Panc1 (cell line): ENCODE data around the gene MEGF10. TPM values are rescaled to one million over a fixed set of nuclear protein-coding genes. Genes with fewer than 3 reads are reported as not detected.
"Not testable (repeated sequence)": the region's sequence is repeated elsewhere in the genome, so short reads cannot be mapped to it uniquely, and the experiment has no call there.

Source experiments
- ATAC-seq: fragments of 200-7000 bp; cut with Tn5 transposase; 2 replicates; pipeline ENCODE4 v1.9.1; 2020; ENCODE audit warnings: mild to moderate bottlenecking, moderate library complexity
- BruUV-seq: library from RNA; stranded (reverse); fragments of 400-500 nt; replicated peaks from 2 replicates; lab custom pipeline; 2021; lab: Mats Ljungman, UMichigan
- CTCF ChIA-PET: fragments of 300-600 bp; sonication (Branson Sonifier 250); formaldehyde crosslinking; loops from one replicate; lab custom pipeline; 2022; ENCODE audit warnings: antibody characterized with exemption; lab: Charles Lee
- POLR2A ChIA-PET: fragments of 300-600 bp; sonication (Branson Sonifier 250); formaldehyde crosslinking; loops from one replicate; lab custom pipeline; 2022; ENCODE audit warnings: antibody characterized with exemption; lab: Charles Lee
- DNase-seq: peaks from one replicate; pipeline ENCODE4 v3.0.0-alpha.2; 2010; ENCODE audit warnings: low read depth, low spot score
- H3K27ac ChIP-seq: 2 replicates; pipeline ENCODE4 v1.5.1; 2011; ENCODE audit warnings: mild to moderate bottlenecking, low read length, inconsistent platforms
- H3K27me3 ChIP-seq: fragments of 200-500 bp; sonication (Bioruptor generic); 2 replicates; pipeline ENCODE4 v1.6.0; 2014; ENCODE audit warnings: low read length, inconsistent platforms; ENCODE audit not compliant: control insufficient read depth, insufficient read depth
- H3K36me3 ChIP-seq: fragments of 200-500 bp; sonication (Bioruptor generic); 2 replicates; pipeline ENCODE4 v1.5.1; 2014; ENCODE audit warnings: inconsistent platforms, mild to moderate bottlenecking, low read length, moderate library complexity; ENCODE audit not compliant: control insufficient read depth, insufficient read depth
- H3K4me1 ChIP-seq: 2 replicates; pipeline ENCODE4 v1.5.1; 2011; ENCODE audit warnings: inconsistent platforms, mild to moderate bottlenecking, low read length, moderate library complexity; ENCODE audit not compliant: control insufficient read depth, insufficient read depth
- H3K4me3 ChIP-seq, 2 experiments: 2 replicates each; pipeline ENCODE4 v1.5.1; 2011 to 2012; ENCODE audit warnings: low read depth in 2 of 2, low read length in 2 of 2, mild to moderate bottlenecking in 2 of 2, inconsistent platforms in 1 of 2, moderate library complexity in 1 of 2
- H3K9me3 ChIP-seq: fragments of 200-500 bp; sonication (Bioruptor generic); 2 replicates; pipeline ENCODE4 v1.5.1; 2014; ENCODE audit warnings: low read depth, mild to moderate bottlenecking, inconsistent platforms, low read length, moderate library complexity; ENCODE audit not compliant: control insufficient read depth, insufficient read depth
- CTCF ChIP-seq: fragments of 450-650 bp; IDR thresholded peaks from 2 replicates; pipeline ENCODE4 v1.5.1; 2017; ENCODE audit warnings: mild to moderate bottlenecking
- POLR2AphosphoS5 ChIP-seq: IDR thresholded peaks from 2 replicates; pipeline ENCODE4 v1.6.1; 2012; ENCODE audit warnings: mild to moderate bottlenecking, low read depth, low read length, moderate library complexity
- SIN3A ChIP-seq: IDR thresholded peaks from 2 replicates; pipeline ENCODE4 v1.6.1; 2012; ENCODE audit warnings: low read depth, mild to moderate bottlenecking, low read length, moderate library complexity, borderline replicate concordance; ENCODE audit not compliant: insufficient read depth
- TCF7L2 ChIP-seq: IDR thresholded peaks from 2 replicates; pipeline ENCODE4 v1.6.1; 2011; ENCODE audit warnings: mild to moderate bottlenecking, low read depth, low read length, inconsistent platforms
- in situ Hi-C: cut with HindIII; loops from 2 replicates; pipeline ENCODE4 v1.10.0; 2016; ENCODE audit warnings: low sequenced_read_pairs, low pct_unique_long_range_greater_than_20kb
- intact Hi-C: fragments of 100-400 bp; cut with micrococcal nuclease; formaldehyde crosslinking; loops from one replicate; pipeline ENCODE4 v1.10.0; 2022; ENCODE audit not compliant: unreplicated experiment
- total RNA-seq: library from RNA; stranded (reverse); gene quantifications from one replicate; pipeline ENCODE4 v1.2.1, GENCODE V29; 2021; ENCODE audit not compliant: unreplicated experiment
- TF ChIP-seq, protein P1 (sequence below), 2 experiments: IDR thresholded peaks; 2 replicates each; pipeline ENCODE4 v1.6.1; 2011 to 2012; ENCODE audit warnings: low read depth in 2 of 2, control low read depth in 1 of 2, low read length in 1 of 2, mild to moderate bottlenecking in 1 of 2, moderate library complexity in 1 of 2; ENCODE audit not compliant: insufficient read depth in 1 of 2

The MEGF10 gene
- total RNA-seq, 1 experiment from 2014 or later = not detected

DNA sequence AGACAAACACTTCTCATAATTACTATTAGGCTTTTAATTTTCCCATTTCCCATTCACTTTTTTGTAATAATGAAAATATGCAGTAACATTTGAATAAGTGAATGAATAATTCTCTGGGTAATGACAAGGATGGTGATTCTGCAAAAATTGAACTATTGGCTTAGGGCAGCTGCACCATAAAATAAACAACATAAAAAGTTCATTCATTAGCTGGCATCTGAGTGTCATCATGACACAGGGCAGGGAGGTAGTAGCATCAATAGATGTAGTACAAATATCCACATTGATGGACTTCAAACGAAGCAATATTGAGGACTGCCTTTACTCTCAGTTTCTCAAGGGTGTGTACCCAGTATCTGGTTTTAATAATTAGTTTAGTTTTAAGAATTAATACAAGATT is 4.9 kb downstream of the MEGF10 start:
- H3K36me3 ChIP-seq = no peaks in the 10 kb centered on the region
- peaks cover 4% of the 10 kb centered on the region; the same call in 1 of the 2 replicates for H3K4me1 ChIP-seq
- ATAC-seq (no peak), DNase-seq (no peak)
- no peak overlapping the region for H3K4me3 ChIP-seq
- in situ Hi-C loops (no loop called here), intact Hi-C loops (no loop called here)
- H3K27me3 ChIP-seq = peaks cover 23% of the 10 kb centered on the region
- BruUV-seq = no TSS peak
- no peak overlapping the region for H3K27ac ChIP-seq
- no peaks in the 10 kb centered on the region for H3K9me3 ChIP-seq
- TF ChIP-seq TCF7L2 (no peak), POLR2AphosphoS5 (no peak), CTCF (no peak), SIN3A (no peak)
- TF ChIP-seq, protein P1, sequence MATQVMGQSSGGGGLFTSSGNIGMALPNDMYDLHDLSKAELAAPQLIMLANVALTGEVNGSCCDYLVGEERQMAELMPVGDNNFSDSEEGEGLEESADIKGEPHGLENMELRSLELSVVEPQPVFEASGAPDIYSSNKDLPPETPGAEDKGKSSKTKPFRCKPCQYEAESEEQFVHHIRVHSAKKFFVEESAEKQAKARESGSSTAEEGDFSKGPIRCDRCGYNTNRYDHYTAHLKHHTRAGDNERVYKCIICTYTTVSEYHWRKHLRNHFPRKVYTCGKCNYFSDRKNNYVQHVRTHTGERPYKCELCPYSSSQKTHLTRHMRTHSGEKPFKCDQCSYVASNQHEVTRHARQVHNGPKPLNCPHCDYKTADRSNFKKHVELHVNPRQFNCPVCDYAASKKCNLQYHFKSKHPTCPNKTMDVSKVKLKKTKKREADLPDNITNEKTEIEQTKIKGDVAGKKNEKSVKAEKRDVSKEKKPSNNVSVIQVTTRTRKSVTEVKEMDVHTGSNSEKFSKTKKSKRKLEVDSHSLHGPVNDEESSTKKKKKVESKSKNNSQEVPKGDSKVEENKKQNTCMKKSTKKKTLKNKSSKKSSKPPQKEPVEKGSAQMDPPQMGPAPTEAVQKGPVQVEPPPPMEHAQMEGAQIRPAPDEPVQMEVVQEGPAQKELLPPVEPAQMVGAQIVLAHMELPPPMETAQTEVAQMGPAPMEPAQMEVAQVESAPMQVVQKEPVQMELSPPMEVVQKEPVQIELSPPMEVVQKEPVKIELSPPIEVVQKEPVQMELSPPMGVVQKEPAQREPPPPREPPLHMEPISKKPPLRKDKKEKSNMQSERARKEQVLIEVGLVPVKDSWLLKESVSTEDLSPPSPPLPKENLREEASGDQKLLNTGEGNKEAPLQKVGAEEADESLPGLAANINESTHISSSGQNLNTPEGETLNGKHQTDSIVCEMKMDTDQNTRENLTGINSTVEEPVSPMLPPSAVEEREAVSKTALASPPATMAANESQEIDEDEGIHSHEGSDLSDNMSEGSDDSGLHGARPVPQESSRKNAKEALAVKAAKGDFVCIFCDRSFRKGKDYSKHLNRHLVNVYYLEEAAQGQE (IDR thresholded peaks at IDR 0.05; ENCODE audit: insufficient read depth in 1 of 2, low read depth in 2 of 2, low read length in 1 of 2) = no peak
- CTCF ChIA-PET = no interaction called here
- POLR2A ChIA-PET = no interaction called here

DNA sequence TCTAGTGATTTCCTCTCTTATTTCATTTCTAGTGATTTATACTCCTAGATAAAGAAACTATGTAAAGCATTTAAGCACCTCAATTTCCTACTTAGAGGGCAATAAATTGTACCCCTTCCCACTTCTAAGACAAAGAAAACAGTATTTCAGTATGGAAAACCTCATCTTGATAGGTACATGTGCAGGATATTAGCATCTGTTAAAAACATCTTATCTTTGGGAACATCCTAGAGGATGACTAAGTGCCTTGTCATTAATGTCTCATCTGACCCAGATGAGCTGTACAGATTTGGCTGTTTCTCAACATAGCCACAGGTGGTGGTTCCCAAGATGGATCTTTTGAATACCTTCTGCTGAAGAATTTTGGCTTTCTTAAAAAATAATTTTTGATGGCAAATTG is 5.7 kb downstream of the MEGF10 start:
- H3K36me3 ChIP-seq = no peaks in the 10 kb centered on the region
- H3K4me3 ChIP-seq = no peak overlapping the region
- ChIA-PET CTCF (no interaction called here), POLR2A (no interaction called here)
- H3K27ac ChIP-seq = no peak overlapping the region
- intact Hi-C loops = no loop called here
- H3K4me1 ChIP-seq = no peaks in the 10 kb centered on the region
- in situ Hi-C loops = no loop called here
- TF ChIP-seq POLR2AphosphoS5 = no peak
- TF ChIP-seq SIN3A = no peak
- TF ChIP-seq, protein P1 (IDR thresholded peaks at IDR 0.05; ENCODE audit: insufficient read depth in 1 of 2, low read depth in 2 of 2, low read length in 1 of 2) = no peak
- TF ChIP-seq CTCF = no peak
- no peak for TF ChIP-seq TCF7L2
- no TSS peak for BruUV-seq
- peaks cover 19% of the 10 kb centered on the region for H3K27me3 ChIP-seq
- H3K9me3 ChIP-seq = no peaks in the 10 kb centered on the region
- ATAC-seq = no peak
- no peak for DNase-seq

GRCh38 chr5:127296894-127297293 is 6.3 kb downstream of the MEGF10 start:
- H3K36me3 ChIP-seq, ATAC-seq, DNase-seq, H3K27ac ChIP-seq, H3K4me1 ChIP-seq, H3K4me3 ChIP-seq, H3K9me3 ChIP-seq, in situ Hi-C loops, intact Hi-C loops, BruUV-seq, CTCF ChIA-PET: not testable (repeated sequence)
- peaks cover 18% of the 10 kb centered on the region for H3K27me3 ChIP-seq
- POLR2A ChIA-PET = interaction anchor here (0.7 kb wide), 1 partner anchor 261 kb away, joined by 3 read pairs; no protein-coding TSS in a partner anchor
